ENCODE results near the gene SPOCK1. TPM values are rescaled to one million over a fixed set of nuclear protein-coding genes. Genes with fewer than 3 reads are reported as not detected.

The SPOCK1 gene
- total RNA-seq, 1 donor from 2014 or later = 43.4 TPM

GRCh38 chr5:137290373-137290772, 208.8 kb downstream of the SPOCK1 start:
- DNase-seq (ENCODE audit: low spot score) = no peak
- intact Hi-C loops (cut with DNase I) = no loop called here

- DNase-seq (ENCODE audit: low spot score) = no peak
- intact Hi-C loops (cut with DNase I) = loop anchor here (10.0 kb wide), 1 partner anchor 295 kb away; no protein-coding TSS in a partner anchor
Observed at GRCh38 chr5:137289856-137290255, 209.3 kb downstream of the SPOCK1 start.

- no peak for DNase-seq (ENCODE audit: low spot score)
Observed at GRCh38 chr5:137287569-137287968, 211.6 kb downstream of the SPOCK1 start.

GRCh38 chr5:137286025-137286610, 213.0 kb downstream of the SPOCK1 start:
- no peak for DNase-seq (ENCODE audit: low spot score)
- intact Hi-C loops (cut with DNase I) = loop anchor here (10.0 kb wide), 1 partner anchor 291 kb away; no protein-coding TSS in a partner anchor

More at GRCh38 chr5:137287569-137287968, 211.6 kb downstream of the SPOCK1 start:
- intact Hi-C loops (cut with DNase I) = loop anchor here (10.0 kb wide), 1 partner anchor 293 kb away; no protein-coding TSS in a partner anchor

- intact Hi-C loops (cut with DNase I) = loop anchor here (10.0 kb wide), 1 partner anchor 289 kb away; no protein-coding TSS in a partner anchor
- DNase-seq (ENCODE audit: low spot score) = no peak
Observed at GRCh38 chr5:137283801-137284200, 215.3 kb downstream of the SPOCK1 start.

- intact Hi-C loops (cut with DNase I) = loop anchor here (10.0 kb wide), 1 partner anchor 287 kb away; no protein-coding TSS in a partner anchor
- DNase-seq (ENCODE audit: low spot score) = no peak
Observed at GRCh38 chr5:137282216-137282615, 216.9 kb downstream of the SPOCK1 start.

- no peak for DNase-seq (ENCODE audit: low spot score)
- intact Hi-C loops (cut with DNase I) = loop anchor here (10.0 kb wide), 1 partner anchor 286 kb away; no protein-coding TSS in a partner anchor
Observed at GRCh38 chr5:137281201-137281600, 217.9 kb downstream of the SPOCK1 start.

- intact Hi-C loops (cut with DNase I) = loop anchor here (10.0 kb wide), 1 partner anchor 286 kb away; no protein-coding TSS in a partner anchor
- no peak for DNase-seq (ENCODE audit: low spot score)
Observed at GRCh38 chr5:137280656-137281055, 218.5 kb downstream of the SPOCK1 start.

- intact Hi-C loops (cut with DNase I) = loop anchor here (10.0 kb wide), 1 partner anchor 285 kb away; no protein-coding TSS in a partner anchor
- DNase-seq (ENCODE audit: low spot score) = no peak
Observed at GRCh38 chr5:137279521-137280231, 219.4 kb downstream of the SPOCK1 start.

- DNase-seq (ENCODE audit: low spot score) = no peak
Observed at GRCh38 chr5:137278476-137278875, 220.7 kb downstream of the SPOCK1 start.

GRCh38 chr5:137275083-137275482, 224.0 kb downstream of the SPOCK1 start:
- intact Hi-C loops (cut with DNase I) = no loop called here
- no peak for DNase-seq (ENCODE audit: low spot score)

More at GRCh38 chr5:137278476-137278875, 220.7 kb downstream of the SPOCK1 start:
- intact Hi-C loops (cut with DNase I) = no loop called here

- no peak for DNase-seq (ENCODE audit: low spot score)
- intact Hi-C loops (cut with DNase I) = no loop called here
Observed at GRCh38 chr5:137273511-137273910, 225.6 kb downstream of the SPOCK1 start.

- no peak for DNase-seq (ENCODE audit: low spot score)
- intact Hi-C loops (cut with DNase I) = no loop called here
Observed at GRCh38 chr5:137272831-137273230, 226.3 kb downstream of the SPOCK1 start.

GRCh38 chr5:137269946-137270345, 229.2 kb downstream of the SPOCK1 start:
- no peak for DNase-seq (ENCODE audit: low spot score)
- intact Hi-C loops (cut with DNase I) = no loop called here

- no peak for DNase-seq (ENCODE audit: low spot score)
- intact Hi-C loops (cut with DNase I) = no loop called here
Observed at GRCh38 chr5:137269274-137269673, 229.9 kb downstream of the SPOCK1 start.

- intact Hi-C loops (cut with DNase I) = no loop called here
- DNase-seq (ENCODE audit: low spot score) = no peak
Observed at GRCh38 chr5:137268646-137269045, 230.5 kb downstream of the SPOCK1 start.

- no peak for DNase-seq (ENCODE audit: low spot score)
- intact Hi-C loops (cut with DNase I) = no loop called here
Observed at GRCh38 chr5:137266186-137266585, 232.9 kb downstream of the SPOCK1 start.

GRCh38 chr5:137265457-137265856, 233.7 kb downstream of the SPOCK1 start:
- DNase-seq (ENCODE audit: low spot score) = no peak
- intact Hi-C loops (cut with DNase I) = no loop called here

GRCh38 chr5:137264573-137264972, 234.6 kb downstream of the SPOCK1 start:
- no peak for DNase-seq (ENCODE audit: low spot score)
- intact Hi-C loops (cut with DNase I) = no loop called here

GRCh38 chr5:137264041-137264440, 235.1 kb downstream of the SPOCK1 start:
- no peak for DNase-seq (ENCODE audit: low spot score)
- intact Hi-C loops (cut with DNase I) = no loop called here
